Body of pancreas (tissue), 4 donors: Measurements from ENCODE around the gene LRRC40.

ENCODE experiments used
- CTCF ChIP-seq, 7 experiments: fragments of 450-650 bp in 4 of 7; fragments of 200-600 bp in 3 of 7; sonication (generic) in 3 of 7; IDR thresholded peaks; one replicate each; pipeline ENCODE4 v1.5.1; 2016 to 2019; ENCODE audit warnings: antibody characterized with exemption in 7 of 7
- POLR2A ChIP-seq, 3 donors: fragments of 450-650 bp; IDR thresholded peaks; one replicate each; pipeline ENCODE4 v1.6.1; 2016; ENCODE audit warnings: antibody characterized with exemption in 3 of 3, mild to moderate bottlenecking in 2 of 3

- no peak for TF ChIP-seq CTCF (IDR thresholded peaks at IDR 0.05)
- no peak for TF ChIP-seq POLR2A (IDR thresholded peaks at IDR 0.05)
Measured at GRCh38 chr1:70200065-70200464, 5.3 kb downstream of the LRRC40 start.
